Stimulated activated CD4-positive, alpha-beta T cell treated with anti-CD3 and anti-CD28 coated beads, Interleukin-2, amount 100 ng/mL, for 24 hours (primary cell): ENCODE results near the gene SYT6.

Experiments used
- DNase-seq, 2 donors: peaks; one replicate each; pipeline ENCODE4 v3.0.0-alpha.2; 2020

Gene SYT6, protein sequence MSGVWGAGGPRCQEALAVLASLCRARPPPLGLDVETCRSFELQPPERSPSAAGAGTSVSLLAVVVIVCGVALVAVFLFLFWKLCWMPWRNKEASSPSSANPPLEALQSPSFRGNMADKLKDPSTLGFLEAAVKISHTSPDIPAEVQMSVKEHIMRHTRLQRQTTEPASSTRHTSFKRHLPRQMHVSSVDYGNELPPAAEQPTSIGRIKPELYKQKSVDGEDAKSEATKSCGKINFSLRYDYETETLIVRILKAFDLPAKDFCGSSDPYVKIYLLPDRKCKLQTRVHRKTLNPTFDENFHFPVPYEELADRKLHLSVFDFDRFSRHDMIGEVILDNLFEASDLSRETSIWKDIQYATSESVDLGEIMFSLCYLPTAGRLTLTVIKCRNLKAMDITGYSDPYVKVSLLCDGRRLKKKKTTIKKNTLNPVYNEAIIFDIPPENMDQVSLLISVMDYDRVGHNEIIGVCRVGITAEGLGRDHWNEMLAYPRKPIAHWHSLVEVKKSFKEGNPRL

DNA sequence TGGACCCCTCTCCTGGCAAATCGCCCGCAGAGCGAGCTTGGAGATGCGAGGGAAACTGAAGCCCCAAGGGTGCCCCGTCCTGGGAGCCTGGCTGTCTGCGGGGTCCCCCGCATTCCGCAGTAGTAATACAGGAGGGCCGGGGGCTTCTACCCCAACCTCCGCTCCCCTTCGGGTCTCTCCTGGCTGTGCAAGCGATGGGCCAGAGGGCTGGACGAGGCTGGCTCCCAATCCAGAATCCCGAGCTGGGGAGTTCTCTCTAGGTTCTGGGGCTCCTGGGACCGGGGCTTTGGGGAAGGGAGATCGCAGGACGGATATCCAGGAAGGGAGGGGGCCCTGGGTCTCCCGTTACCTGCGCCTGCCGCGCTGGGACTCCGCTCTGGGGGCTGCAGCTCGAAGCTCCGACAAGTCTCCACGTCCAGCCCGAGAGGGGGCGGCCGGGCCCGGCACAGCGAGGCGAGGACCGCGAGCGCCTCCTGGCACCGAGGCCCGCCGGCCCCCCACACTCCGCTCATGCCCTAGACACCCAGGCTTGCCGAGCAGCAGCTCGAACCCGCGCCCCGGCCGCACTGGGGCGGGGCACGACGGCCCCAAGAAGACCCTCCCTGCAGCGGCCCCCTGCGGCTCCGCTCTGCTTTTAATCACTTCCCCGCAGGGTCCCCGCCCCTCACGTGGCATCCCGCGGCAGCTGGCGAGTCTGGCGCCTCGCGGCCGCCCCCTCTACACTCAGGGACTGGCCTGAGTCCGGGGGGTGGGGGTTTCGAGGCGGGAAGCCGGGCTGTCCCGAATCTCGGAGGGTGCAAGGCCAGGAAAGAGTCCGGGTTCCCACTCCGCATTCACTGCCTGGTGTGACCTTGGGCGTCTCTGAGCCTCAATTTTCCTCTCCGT, at the start of gene SYT6:
SYT6 (minus strand) TSS at position 609 of the 885 bp plus-strand sequence; CDS start at position 512, 97 bp downstream.
- DNase-seq: no peak

DNA sequence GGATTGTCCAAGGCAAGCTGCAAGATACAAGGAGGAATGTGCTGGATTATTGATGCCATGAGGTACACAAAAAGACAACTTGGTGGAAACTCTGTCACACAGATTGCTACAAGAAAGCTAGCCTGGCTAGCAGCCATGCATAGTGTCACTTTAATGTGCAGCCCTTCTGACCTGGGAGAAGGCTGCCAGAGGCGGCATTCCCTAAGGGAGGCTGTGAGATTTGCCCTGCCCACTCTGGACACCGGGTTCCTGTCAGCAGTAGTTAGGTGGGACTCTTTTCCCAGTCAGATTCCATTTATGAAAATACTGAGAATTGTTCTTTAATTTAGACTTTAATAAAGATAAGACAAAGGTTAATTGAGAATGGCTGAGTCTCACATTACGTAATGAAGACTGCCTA, 47.8 kb upstream of the SYT6 start:
- DNase-seq: no peak

DNA sequence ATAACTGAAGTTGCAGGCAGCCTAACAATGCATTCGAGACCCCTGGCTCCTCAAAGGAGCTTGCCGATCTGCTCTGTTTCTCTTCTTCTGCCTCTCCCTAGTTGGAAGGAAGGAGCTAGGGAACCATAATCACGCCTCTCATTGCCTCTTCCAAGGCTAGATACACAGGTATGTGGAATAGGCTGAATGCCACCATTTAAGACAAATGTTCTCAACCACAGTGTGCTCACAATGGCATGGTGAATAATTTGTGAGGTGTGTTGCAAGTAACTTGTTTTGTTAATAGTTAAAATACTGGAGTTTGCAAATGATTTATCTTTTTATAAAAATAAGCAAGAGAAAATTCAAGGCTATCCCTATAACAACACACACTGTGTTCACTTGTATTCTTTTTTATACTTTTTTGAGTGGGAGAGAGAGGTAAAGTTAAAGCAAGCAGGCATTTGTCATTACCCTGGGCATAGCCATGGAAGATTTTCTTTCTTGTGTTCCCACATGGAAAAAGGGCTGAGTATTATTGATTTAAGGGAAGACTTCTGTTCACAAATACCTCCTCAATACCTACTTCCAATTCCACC, 45.4 kb upstream of the SYT6 start:
- no peak for DNase-seq

DNA sequence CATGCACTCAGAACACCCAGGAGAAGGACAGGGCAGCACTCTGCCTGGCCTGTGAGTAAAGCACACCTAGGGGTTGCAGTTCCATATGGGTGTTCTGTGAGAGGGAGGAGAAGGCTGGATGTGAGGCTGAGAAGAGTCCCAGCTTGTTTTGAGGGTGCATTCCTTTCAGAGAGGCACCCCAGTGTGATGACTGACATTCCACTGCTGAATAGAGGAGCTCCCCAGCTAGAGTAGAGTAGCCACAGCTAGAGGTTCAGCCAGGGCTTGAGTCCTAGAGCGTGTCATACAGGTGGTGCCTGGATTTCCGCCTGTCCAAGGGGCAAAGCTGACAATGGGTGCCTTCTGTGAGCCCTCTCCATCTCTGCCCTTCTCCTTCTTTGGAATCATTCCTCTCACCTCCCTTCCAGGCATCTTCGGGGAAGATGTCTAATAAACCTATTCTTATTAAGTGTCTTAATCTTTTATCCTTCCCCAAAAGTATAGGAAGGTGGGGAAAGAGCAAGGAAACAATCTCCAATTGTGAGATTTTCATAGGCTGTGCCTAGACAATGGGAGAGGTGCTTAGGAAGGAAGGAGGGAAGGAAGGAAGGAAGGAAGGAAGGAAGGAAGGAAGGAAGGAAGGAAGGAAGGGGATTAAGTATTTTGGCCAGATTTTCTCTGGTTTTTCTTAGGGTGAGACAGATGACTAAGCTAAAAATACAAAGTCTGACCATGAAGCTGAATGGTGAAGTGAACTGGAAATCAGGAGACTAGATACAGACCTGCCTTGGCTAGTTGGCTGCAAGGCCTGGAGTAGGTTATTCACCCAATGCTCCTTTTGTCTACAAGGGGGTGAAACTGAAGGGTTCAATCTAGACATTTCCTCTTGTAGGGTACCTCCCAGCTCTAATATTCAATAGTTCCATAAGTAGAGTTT, 43.6 kb upstream of the SYT6 start:
- no peak for DNase-seq

DNA sequence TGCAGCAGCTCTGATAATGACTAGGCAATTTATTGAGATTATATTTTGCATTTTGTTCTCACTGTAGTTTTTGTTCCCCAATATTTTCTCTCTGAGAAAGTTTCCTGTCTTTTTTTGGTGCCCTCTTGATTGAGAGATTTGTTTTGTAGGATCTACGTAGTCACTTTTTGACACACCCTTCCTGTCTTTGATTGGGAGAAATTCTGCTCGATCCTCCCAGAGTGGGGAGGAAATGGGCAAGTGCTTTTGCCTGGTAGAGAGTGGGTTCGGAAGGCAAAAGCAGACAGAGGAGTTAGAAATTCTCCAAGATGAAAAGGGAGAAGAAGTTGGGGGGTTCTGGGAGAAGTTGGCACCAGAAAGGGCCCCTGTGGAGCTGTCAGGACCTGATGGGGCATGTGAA, 42.1 kb upstream of the SYT6 start:
- no peak for DNase-seq

DNA sequence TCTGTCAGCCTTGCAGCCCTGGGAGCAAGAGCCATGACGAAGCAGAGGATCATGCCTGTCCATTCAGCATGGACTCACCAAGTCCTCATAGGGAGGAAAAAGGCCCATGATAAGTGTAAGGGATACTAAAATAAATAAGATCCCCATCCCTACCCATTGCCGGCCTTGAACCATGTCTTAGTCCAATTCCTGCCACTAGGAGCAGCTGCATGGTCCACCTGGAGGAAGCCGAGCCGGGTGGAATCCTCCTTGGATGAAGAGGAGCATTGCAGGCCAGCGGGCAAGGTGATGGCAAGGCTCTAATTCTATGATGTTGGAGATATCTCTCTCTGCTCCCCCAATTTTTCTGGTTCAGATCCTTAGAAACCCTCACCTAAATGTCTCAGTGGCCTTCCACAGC, 38.7 kb upstream of the SYT6 start:
- no peak for DNase-seq

DNA sequence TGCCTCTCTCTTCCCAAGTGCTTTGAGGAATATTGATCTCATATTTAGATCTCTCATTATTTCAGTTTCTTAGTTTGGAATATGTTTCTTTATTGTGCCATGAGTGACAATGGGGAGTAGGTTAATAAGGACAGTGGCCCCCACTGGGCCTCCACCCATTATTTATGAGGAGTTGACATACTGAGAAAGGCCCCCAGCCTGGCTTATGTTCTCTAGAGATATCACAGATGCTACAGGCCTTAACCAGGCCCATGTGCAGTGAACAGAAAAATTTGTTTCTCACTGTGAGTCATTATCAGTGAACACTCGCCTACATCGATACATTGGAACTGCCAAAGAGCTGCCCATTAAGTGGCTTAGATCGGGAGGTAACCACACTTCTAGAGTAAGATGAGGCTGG, 35.7 kb upstream of the SYT6 start:
- no peak for DNase-seq

DNA sequence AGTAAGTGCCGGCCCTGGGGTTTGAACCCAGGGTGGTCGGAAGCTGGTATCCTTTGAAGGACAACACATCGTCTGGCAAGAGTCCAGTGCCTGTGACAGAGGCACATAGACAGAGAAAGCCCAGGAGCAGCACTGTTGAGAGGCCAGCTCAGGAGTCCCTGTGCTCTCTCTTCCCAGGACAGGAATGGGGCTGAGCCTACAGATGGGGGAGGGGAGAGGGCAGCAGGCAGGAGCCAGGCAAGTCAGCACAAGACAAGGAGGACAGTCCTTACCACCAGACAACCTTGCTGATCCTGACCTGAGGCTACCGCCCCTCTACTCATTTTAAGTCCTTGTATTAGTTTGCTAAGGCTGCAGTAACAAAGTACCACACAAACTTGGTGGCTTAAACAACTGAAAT, 27.7 kb upstream of the SYT6 start:
- DNase-seq: no peak

DNA sequence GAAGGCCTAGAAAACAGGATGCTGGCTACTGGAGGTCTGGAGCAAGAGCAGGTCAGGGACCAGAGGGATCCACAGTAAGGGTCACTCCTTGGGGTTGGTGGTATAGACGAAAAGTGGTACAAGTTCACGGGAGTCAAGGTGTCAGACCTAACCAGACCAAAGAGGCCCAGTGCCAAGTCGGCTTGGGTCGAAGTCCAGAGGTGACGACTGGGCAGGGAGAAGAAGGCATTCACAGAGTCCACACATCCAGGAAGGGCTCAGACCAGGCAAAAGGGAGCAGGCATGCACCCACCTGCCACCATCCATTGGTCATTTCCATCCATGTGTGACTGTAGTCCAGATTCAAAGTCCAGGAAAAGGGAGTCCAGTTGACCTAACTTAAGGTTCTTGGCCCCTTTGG, 27.1 kb upstream of the SYT6 start:
- DNase-seq: no peak

DNA sequence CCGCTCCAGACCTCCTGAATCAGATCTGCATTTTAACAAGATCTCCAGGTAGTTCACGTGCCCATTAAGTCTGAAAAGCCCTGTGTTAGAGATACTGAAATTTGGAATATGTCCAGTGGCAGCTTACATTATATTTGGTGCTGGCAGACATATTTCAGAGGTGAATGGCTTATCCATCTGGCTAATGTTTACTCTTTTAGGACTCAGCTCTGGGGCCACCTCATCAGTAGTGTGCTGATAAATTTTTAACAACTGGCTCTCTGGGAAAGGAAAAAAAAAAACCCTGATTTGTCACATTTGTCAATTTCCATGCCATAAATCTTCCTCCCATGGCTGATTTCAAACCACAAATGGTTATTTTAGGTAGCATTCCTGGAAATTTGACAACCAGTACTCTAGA, 25.3 kb upstream of the SYT6 start:
- DNase-seq: no peak

DNA sequence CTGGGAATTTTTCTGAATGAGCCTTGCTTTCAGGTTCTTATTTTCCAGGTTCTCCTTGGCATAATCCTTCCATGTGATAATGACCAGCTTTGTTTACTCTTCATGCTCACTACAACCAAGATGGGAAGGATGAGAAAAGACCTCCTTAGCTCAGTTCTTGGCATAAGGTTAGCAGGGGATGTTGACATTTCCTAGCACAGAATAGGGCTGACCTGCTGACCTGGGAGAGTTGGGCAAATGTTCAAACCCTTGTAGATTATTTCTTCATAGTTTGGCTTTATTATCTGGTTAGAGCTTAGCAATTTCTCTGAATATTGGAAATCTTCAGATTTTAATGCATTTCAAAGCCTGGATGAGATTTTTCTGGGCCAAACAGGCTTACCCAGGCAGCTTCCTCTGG, 23.6 kb upstream of the SYT6 start:
- no peak for DNase-seq

DNA sequence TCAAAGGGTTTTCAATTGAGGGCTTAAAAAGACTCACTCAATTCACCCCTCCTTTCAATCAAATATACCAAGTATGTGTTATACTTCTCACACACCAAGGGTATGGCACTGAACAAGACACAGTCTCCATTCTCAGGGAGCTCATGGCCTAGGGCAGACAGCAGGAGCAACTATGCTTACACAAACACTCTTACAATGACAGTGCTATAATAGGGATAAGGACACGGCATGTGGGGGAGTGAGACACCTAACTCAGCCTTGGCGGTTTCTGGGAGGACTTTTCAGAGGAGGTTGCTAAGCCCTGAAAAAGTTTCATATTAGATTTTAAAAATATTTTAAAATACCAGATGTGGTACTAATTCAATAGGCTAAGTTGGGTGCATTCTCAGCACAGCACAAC, 22.7 kb upstream of the SYT6 start:
- DNase-seq: no peak

DNA sequence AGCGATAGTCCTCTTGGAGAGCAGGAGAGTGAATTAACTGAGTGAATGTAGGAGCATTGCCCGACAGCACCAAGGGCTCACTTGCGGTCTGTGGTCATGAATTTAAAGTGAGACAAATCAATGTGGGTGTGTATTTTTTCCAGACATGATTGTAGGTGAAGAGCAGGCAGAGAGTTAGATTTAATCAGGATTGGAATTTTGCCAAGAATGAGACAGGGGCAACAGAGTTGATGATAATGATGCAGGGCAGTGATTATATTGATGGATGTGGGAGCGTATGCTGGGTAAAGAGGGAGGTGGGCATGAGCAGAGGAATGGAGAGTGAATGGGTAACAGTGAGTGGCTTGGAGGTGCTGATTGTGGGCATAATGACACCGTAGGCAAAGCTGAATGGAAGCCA, 20.0 kb upstream of the SYT6 start:
- no peak for DNase-seq

DNA sequence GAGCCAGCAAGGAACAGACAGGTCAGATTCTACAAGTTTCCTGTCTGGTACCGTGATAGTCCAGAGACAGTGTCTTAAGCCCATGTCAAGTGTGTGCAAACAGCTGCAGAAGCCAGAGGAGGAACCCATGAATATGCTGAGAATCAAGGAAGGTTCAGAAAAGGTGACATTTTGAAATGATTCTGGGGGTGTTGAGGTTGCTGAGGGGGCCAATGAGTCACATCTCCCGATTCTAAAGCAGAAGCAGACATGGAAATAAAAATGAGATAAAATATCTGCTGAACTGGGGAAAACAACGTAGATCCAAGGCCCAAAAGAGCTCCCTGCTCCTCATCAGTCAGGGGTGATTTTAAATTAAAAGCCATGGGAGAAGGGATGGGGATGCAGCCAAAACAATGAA, 15.8 kb upstream of the SYT6 start:
- DNase-seq: no peak

DNA sequence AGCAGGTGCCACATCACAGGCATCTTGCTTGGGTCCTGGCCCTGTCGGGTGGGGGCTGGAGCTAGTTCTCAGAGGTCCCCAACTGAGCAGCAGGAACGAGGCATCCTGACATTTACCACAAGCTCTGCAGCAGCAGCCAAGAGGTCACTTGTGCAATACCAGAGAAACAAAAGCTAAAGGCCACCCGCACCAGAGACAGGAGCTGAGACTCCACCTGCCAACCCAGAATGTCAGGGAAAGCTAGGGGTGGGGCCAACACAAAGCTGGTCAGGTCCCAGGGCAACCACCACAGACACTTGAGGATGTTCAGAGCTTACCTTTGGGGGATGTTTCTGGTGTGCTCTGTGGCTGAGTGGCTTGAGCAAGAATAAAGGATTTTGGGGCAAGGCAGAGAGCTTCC, 13.6 kb upstream of the SYT6 start:
- DNase-seq: no peak

DNA sequence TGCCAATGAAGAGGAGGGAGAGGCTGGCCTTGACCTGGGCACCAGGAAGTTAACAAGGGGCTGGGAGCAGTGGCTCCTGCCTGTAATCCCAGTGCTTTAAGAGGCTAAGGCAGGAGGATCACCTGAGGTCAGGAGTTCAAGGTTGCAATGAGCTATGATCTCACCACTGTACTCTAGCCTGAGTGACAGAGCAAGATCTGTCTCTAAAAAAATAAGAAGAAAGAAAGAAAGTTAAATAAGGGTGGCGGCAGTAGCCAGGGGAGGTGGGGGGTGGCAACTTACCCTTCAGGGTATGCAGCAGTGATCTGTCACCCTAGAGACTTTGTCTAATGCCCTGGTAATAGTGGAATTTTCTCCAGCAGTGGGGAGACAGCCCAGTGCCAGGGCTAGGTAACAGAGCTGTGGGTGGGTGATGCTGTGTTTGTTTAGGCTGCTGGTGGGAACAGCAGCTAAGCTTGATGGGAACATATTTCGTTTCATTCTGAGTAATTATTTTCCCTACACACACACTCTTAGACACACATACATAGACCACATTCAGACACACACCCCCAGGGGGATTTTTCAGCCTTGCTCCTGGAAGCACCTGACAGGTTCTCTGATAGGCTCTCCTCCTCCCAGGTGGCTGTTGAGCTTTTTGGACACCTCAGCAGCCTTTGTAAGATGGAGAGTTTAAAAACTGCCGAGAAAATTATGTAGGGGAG, 11.3 kb upstream of the SYT6 start:
- no peak for DNase-seq

DNA sequence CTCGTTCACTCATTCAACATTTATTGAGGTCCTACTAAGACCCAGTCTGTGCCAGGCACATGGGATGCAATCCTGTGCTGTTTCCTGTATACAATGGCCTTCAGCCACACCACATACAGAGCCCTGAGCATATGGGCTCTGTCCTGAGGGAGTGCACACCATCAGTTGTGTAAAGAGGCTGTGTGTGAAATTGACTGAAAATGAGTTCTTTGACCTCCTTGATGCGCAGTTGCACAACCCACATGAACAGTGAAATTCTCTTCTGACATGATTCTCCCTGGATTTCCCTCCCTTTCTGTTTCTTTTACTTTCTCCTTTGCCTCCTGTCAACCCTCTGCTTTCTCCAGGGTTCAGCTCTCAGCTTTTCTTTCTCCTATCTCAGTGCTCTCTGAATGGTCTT, 6.3 kb upstream of the SYT6 start:
- no peak for DNase-seq

DNA sequence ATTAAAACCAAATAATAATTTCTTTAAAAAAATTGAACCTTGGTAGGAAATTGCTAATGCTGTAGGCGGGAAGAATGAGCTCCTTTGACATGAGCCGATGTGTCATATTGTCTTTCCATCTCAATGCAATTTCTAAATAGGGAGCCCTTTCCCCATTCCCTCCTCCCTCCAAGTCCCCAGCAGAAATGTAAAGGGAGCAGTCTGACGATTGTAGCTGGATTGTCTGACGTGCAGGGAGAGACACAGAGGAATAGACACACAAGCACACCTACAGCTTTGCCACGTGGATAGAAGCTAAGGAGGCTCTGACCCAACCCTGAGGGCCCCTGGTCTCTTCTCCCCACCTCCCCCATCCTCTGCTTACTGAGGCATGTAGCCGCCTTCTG, 3.6 kb upstream of the SYT6 start:
- no peak for DNase-seq

DNA sequence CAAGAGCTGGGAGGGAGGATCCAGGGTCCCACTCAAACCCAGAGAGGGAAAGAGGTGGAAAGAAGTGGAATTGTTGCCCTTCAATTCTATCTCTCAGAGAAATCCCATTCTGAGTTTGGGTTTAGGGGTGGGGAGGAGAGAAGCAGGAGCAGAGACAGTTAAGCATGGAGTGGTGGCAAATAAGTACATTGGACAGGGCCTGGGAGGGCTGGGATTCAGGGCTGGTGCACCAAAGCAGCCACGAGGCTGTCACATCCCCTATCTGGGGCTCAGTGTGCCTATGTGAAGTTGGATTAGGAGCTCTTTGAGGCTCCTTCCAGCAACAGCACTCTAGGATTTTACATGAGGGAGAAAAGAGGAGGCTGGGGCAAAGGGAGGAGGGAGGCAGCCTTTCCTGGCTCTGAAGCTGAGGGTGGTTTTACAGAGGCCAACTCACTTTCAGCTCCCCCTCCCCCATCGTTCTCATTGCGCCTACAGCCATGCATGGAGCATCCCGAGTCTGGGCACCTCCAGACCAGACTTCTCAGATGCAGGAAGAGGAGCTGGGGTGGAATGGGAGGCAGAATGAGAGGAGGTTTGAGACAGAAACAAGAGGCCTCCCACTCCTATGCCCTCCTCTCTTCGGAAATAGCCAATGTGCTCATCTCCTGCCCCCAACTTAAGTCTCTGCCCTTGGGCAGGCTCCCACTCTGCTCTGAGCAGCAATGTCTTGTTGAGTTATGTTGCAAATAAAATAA, 3.0 kb upstream of the SYT6 start:
- no peak for DNase-seq

DNA sequence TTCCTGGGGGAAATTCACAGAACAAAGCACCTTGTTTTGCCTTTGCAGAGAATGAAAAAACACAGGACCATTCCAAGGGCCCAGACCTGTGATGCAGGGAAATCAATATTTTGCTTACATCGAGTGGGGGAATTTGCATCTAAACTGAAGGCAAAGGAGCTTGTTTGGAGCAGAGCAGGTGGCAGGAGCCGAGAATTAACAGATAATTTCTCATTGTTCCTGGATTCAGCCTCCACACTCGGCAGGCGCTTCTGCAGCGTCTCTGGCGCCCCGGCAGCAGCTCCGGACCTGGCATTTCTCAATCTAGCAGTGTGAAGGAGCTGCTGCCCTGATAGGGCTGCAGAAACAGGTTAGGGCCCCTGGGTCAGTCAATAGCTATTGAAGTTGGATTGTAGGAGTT, 2.0 kb upstream of the SYT6 start:
- no peak for DNase-seq

DNA sequence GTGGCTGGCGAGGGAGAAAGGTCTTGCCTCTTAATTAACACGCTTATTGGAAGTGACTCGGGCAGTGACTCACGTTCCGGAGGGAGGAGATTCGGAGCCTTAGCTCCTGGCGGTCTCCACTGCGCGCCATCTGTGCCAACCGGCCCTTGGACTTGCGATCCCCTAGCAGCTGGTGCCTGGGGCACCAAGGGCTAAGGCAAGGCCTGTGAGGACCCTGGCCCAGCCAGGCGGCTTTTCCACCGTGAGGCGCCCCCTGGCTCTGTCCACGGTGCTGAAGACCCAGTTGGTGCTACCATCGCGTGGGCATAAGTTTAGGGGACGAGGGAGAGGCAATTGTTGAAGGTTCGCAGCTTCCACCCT, 1.3 kb upstream of the SYT6 start:
- peak in 1 of 2 donors; percentile 29 for DNase-seq
